Left lung (tissue), 10 donors: ENCODE data around the gene GLI3. TPM values are rescaled to one million over a fixed set of nuclear protein-coding genes. Genes with fewer than 3 reads are reported as not detected.

ENCODE experiments used
- ATAC-seq: fragments of 200-7000 bp; cut with Tn5 transposase; one replicate; pipeline ENCODE4 v1.9.1; 2020; ENCODE audit warnings: moderate library complexity
- DNase-seq, 4 donors: peaks; one replicate each; pipeline ENCODE4 v3.0.0-alpha.2; 2013 to 2020
- H3K27ac ChIP-seq, 2 donors: fragments of 200-600 bp; sonication (generic) in 1 of 2; one replicate each; pipeline versions ENCODE4 v1.5.0 to v1.8.0; 2020 to 2021
- H3K27me3 ChIP-seq, 2 donors: fragments of 200-600 bp; sonication (generic) in 1 of 2; one replicate each; pipeline versions ENCODE4 v1.5.0 to v1.8.0; 2020 to 2021
- H3K36me3 ChIP-seq, 2 donors: fragments of 200-600 bp; sonication (generic) in 1 of 2; one replicate each; pipeline versions ENCODE4 v1.5.0 to v1.8.0; 2020 to 2021
- H3K4me1 ChIP-seq, 2 donors: fragments of 200-600 bp; one replicate each; pipeline ENCODE4 v1.8.0; 2021
- H3K4me3 ChIP-seq, 2 donors: fragments of 200-600 bp; sonication (generic) in 1 of 2; one replicate each; pipeline versions ENCODE4 v1.5.0 to v1.8.0; 2020 to 2021; ENCODE audit warnings: mild to moderate bottlenecking in 1 of 2
- H3K9me3 ChIP-seq, 2 donors: fragments of 200-600 bp; sonication (generic) in 1 of 2; one replicate each; pipeline versions ENCODE4 v1.5.0 to v1.8.0; 2020 to 2021
- intact Hi-C, 2 donors: fragments of 100-400 bp; cut with DNase I; formaldehyde crosslinking; loops; one replicate each; pipeline versions ENCODE4 v1.11.2 to v1.14.2; 2022
- polyA plus RNA-seq, 6 donors: library from polyadenylated mRNA; unstranded; fragments of 120-200 nt; gene quantifications; one replicate each; pipeline ENCODE4 v1.2.1, GENCODE V29; 2013; ENCODE audit not compliant: insufficient read length in 6 of 6
- total RNA-seq, 2 donors: library from RNA; stranded (reverse); fragmentation: NEBNext Ultra II Directional; extraction: Animal tissue kit (Norgen Biotek cat#: 25700); gene quantifications; one replicate each; pipeline ENCODE4 v1.2.1, GENCODE V29; 2021
- TF ChIP-seq, protein P1 (sequence below), 2 donors: fragments of 200-600 bp; sonication (generic) in 1 of 2; IDR thresholded peaks; one replicate each; pipeline versions ENCODE4 v1.5.0 to v1.8.0; 2021; ENCODE audit warnings: antibody characterized with exemption in 2 of 2
- donor health status: DM: no; HTN: yes; CAD: no.
- donor health status: DM: no; HTN: no; CAD: no.

Gene GLI3
- total and polyA plus RNA-seq, 8 donors: 20.3 to 38.0 (median 31.3) TPM

DNA sequence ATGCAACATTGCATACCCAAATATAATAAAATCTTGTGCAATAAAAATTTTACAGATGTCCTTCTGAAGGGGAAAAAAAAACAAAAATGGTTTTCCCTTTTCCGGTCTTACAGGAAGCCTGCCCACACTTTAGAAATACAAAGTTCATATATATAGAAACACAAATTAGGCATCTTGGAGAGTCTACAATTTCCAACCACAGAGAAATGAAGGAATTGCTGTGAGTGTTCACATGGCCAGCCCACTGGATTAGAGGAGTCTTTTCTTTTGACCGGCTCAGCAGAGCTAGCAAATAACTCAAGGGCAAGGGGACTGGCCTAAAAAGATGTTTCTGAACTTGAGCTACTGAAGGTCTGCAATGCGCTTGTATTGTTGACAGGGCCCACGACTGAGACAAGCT is 92.4 kb downstream of the GLI3 start:
- peak; percentile 50 for ATAC-seq

DNA sequence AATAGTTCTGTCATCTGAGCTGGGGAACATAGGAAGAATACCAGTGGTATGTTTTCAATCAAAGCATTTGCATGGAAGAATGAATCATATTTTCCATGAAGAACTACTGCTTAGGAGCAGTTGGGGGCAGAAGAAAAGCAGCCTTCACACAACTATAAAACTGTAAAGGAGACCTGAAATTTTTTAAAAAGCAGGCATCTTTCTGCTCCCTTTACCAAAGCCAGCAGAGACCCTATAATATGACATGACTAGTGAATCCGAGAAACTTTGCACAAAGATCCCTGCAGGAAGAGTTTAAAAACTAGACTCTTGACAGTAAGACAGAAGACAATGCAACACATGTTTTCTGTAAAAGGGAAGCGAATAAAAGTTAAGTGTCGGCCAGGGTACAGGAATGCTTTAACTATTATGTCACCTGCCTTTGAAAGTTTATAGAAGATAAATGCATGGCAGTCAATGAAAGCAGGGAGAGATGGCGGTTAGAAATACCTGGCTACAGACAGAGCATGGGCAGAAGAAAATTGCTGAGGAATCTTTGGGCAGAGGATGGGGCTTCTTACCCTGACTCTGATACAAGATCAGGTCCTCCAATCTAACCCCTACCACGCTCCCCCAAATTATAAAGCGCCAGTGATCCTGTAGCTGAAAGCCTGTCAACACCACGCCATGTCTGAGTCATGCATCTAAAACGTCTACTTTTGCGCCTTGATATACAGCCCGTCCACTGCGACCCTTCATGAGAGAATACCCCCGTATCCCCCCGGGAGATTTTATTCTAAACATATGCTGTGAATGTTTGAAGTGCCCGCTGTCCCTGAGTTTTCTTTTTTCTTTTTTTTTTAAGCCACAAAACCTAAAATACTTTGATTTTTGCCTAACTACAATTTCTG is 93.1 kb downstream of the GLI3 start:
- DNase-seq (no peak), ATAC-seq (no peak)
- H3K27me3 ChIP-seq: no peaks in the 10 kb centered on the region
- peaks cover 0 to 5% of the 10 kb centered on the region in 2 donors for H3K4me1 ChIP-seq
- H3K4me3 ChIP-seq: no peak overlapping the region
- TF ChIP-seq, protein P1, sequence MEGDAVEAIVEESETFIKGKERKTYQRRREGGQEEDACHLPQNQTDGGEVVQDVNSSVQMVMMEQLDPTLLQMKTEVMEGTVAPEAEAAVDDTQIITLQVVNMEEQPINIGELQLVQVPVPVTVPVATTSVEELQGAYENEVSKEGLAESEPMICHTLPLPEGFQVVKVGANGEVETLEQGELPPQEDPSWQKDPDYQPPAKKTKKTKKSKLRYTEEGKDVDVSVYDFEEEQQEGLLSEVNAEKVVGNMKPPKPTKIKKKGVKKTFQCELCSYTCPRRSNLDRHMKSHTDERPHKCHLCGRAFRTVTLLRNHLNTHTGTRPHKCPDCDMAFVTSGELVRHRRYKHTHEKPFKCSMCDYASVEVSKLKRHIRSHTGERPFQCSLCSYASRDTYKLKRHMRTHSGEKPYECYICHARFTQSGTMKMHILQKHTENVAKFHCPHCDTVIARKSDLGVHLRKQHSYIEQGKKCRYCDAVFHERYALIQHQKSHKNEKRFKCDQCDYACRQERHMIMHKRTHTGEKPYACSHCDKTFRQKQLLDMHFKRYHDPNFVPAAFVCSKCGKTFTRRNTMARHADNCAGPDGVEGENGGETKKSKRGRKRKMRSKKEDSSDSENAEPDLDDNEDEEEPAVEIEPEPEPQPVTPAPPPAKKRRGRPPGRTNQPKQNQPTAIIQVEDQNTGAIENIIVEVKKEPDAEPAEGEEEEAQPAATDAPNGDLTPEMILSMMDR (IDR thresholded peaks at IDR 0.05): no peak
- no peaks in the 10 kb centered on the region for H3K9me3 ChIP-seq
- intact Hi-C loops: no loop called here
- no peaks in the 10 kb centered on the region for H3K36me3 ChIP-seq
- no peak overlapping the region for H3K27ac ChIP-seq

More for the DNA sequence above, 92.4 kb downstream of the GLI3 start:
- Histone ChIP-seq H3K9me3 (no peaks in the 10 kb centered on the region), H3K4me1 (peaks cover 0 to 5% of the 10 kb centered on the region in 2 donors), H3K27me3 (no peaks in the 10 kb centered on the region), H3K4me3 (no peak overlapping the region), H3K27ac (no peak overlapping the region), H3K36me3 (no peaks in the 10 kb centered on the region)
- TF ChIP-seq, protein P1 (IDR thresholded peaks at IDR 0.05): no peak
- DNase-seq: no peak
- intact Hi-C loops: no loop called here

DNA sequence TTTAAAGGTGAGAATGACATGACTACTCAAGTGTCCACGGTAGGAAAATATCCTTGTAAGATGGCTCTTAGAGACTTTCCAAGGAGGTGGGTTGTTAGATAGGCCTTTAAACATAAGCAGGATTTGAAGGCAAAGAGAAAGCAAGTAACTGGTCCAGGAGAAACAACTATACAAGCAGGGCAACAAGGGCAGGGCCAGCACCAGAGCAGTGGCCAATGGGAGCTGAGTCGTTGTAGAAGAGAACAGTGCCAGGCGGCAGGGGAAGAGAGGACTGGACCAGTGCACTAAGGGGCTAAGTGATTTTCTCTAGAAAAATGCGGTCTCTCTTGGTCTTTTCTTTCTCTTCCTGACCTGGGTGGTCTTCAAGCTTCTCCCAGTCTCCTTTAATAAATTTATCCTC is 94.9 kb downstream of the GLI3 start:
- H3K36me3 ChIP-seq: no peaks in the 10 kb centered on the region
- ATAC-seq (no peak), DNase-seq (no peak)
- H3K27me3 ChIP-seq: no peaks in the 10 kb centered on the region
- peaks cover 0 to 5% of the 10 kb centered on the region in 2 donors for H3K4me1 ChIP-seq
- TF ChIP-seq, protein P1 (IDR thresholded peaks at IDR 0.05): no peak
- no peak overlapping the region for H3K27ac ChIP-seq
- H3K9me3 ChIP-seq: no peaks in the 10 kb centered on the region
- no peak overlapping the region for H3K4me3 ChIP-seq
- intact Hi-C loops: no loop called here

DNA sequence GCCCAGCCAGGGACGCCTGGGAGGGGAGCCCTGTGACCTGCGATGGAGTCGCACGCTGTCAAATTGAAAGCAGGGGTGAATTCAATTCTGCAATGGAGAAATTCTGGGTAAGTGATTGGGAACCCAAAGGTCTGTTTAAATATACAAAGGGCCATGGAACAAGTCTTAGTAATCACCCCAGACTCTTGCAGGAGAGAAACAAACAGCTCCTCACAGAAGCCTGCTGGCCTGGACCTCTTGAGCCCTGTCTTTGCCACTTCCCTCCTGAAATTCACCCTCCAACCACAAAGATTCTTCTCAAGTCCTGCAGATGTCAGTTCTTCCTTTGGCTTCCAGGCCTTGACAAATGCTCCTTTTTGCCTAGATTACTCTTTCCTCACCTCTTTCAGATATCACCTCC is 97.3 kb downstream of the GLI3 start:
- peaks cover 0 to 5% of the 10 kb centered on the region in 2 donors for H3K4me1 ChIP-seq
- no peak overlapping the region for H3K4me3 ChIP-seq
- no peak for DNase-seq
- H3K27ac ChIP-seq: no peak overlapping the region
- no peaks in the 10 kb centered on the region for H3K27me3 ChIP-seq
- H3K9me3 ChIP-seq: no peaks in the 10 kb centered on the region
- no peak for ATAC-seq
- H3K36me3 ChIP-seq: no peaks in the 10 kb centered on the region
- intact Hi-C loops: no loop called here
- TF ChIP-seq, protein P1 (IDR thresholded peaks at IDR 0.05): no peak

DNA sequence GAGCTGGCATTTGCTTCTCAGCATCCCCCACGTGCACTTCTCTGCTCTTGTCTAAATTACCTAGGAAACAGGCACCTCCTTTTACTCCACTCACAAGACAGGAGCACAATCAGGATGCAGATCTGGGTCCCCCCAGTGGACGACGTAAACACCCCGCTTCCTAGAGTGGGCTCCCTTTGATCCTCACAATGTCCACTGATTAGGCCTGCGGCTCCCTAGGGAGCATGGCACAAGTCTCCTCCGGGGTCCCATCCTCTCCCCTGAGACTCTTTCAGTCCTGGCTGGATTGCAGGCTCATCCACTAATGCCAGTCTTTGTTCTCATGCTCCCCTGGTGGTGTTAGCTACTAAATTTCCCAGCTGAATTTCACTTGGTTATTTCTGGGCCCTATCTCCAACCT is 98.3 kb downstream of the GLI3 start:
- Histone ChIP-seq H3K27ac (no peak overlapping the region), H3K27me3 (no peaks in the 10 kb centered on the region), H3K4me3 (no peak overlapping the region), H3K9me3 (no peaks in the 10 kb centered on the region), H3K4me1 (no peaks in the 10 kb centered on the region), H3K36me3 (no peaks in the 10 kb centered on the region)
- intact Hi-C loops: no loop called here
- DNase-seq: no peak
- TF ChIP-seq, protein P1 (IDR thresholded peaks at IDR 0.05): no peak
- ATAC-seq: no peak
